AG04449 (cell line): Measurements from ENCODE around the gene GLS.

Experiments
- CTCF ChIA-PET: fragments of 350-600 bp; formaldehyde crosslinking; extraction: SDS; loops from one replicate; lab custom pipeline; 2021; ENCODE audit warnings: antibody characterized with exemption; lab: Yijun Ruan, JAX
- POLR2A ChIA-PET: fragments of 400-600, 350-600 bp; formaldehyde crosslinking; extraction: SDS; loops from one replicate; lab custom pipeline; 2020; ENCODE audit warnings: antibody characterized with exemption, inconsistent platforms; lab: Yijun Ruan, JAX
- DNase-seq: peaks from one replicate; pipeline ENCODE4 v3.0.0-alpha.2; 2010; ENCODE audit warnings: low read depth, low spot score
- H3K4me3 ChIP-seq: 2 replicates; pipeline ENCODE4 v1.5.1; 2011; ENCODE audit warnings: low read depth, mild to moderate bottlenecking, control low read depth, low read length
- TF ChIP-seq, protein P1 (sequence below): IDR thresholded peaks from one replicate; pipeline ENCODE4 v1.5.1; 2011; ENCODE audit warnings: mild to moderate bottlenecking, moderate library complexity, low read length, control low read depth, inconsistent platforms; ENCODE audit not compliant: insufficient read depth; ENCODE audit errors: missing control alignments

The GLS gene

DNA sequence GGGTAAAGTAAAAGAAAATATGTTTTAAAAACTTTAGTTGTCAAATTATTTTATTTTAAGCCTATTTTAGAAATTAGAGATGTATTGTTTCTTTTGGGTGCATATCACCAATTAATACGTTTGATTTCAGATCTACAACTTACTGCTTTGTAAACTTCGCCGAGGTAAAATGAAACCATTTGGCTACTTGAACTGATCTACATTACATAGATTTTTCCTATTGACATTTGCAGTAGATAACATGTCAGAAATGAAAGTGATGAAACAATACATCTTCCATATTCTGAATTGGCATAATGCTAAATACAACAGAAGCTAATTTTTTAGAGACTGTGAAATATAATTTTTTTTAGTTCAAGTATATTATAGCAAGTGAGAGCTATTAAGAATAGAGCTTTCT, 39.5 kb downstream of the GLS start:
- CTCF ChIA-PET: interaction anchor here (0.6 to 1.0 kb wide), 2 partner anchors 70 to 133 kb away, joined by 3 read pairs; no protein-coding TSS in a partner anchor
- H3K4me3 ChIP-seq: no peak overlapping the region
- POLR2A ChIA-PET: no interaction called here
- no peak for DNase-seq
- TF ChIP-seq, protein P1, sequence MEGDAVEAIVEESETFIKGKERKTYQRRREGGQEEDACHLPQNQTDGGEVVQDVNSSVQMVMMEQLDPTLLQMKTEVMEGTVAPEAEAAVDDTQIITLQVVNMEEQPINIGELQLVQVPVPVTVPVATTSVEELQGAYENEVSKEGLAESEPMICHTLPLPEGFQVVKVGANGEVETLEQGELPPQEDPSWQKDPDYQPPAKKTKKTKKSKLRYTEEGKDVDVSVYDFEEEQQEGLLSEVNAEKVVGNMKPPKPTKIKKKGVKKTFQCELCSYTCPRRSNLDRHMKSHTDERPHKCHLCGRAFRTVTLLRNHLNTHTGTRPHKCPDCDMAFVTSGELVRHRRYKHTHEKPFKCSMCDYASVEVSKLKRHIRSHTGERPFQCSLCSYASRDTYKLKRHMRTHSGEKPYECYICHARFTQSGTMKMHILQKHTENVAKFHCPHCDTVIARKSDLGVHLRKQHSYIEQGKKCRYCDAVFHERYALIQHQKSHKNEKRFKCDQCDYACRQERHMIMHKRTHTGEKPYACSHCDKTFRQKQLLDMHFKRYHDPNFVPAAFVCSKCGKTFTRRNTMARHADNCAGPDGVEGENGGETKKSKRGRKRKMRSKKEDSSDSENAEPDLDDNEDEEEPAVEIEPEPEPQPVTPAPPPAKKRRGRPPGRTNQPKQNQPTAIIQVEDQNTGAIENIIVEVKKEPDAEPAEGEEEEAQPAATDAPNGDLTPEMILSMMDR: no peak

DNA sequence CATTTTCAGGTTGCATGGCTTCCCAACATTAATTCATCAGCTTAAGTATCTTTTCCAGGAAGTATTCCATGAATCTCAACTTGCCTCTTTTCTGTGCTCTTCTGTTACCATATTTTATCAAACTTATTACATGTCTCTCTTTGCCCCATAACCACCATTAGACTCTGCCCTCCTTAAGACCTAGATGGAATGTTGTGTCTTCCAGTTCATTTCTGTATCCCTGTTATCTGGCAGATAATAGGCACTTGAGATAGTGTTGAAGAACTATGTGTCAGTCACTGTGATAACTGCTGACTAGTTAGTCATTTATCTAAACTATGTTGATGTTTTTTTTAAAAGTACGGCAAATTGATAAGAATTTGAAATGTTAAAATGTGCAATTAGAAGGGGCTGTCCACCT, 41.8 kb downstream of the GLS start:
- POLR2A ChIA-PET: interaction anchor here (0.5 kb wide), 1 partner anchor 19 kb away, joined by 3 read pairs; no protein-coding TSS in a partner anchor
- H3K4me3 ChIP-seq: no peak overlapping the region
- no peak for DNase-seq
- TF ChIP-seq, protein P1: no peak
- CTCF ChIA-PET: no interaction called here

DNA sequence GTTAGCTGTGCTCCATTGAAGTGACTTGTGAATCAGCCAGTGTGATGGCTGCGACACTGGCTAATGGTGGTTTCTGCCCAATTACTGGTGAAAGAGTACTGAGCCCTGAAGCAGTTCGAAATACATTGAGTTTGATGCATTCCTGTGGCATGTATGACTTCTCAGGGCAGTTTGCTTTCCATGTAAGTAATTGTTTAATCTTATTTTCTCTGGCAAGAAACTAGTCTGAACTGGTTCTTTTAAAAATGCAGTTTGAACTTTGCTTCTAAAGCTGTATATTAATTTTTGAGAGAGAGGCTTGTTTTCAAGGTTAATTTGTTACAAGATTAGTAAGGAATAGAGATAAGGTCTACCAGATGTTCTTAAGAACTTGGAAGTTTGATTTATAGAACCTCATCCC, 46.7 kb downstream of the GLS start:
- TF ChIP-seq, protein P1: no peak
- no peak overlapping the region for H3K4me3 ChIP-seq
- POLR2A ChIA-PET: no interaction called here
- no peak for DNase-seq
- CTCF ChIA-PET: interaction anchor here (0.8 to 0.9 kb wide), 2 partner anchors 16 to 77 kb away, joined by 3 to 4 read pairs; no protein-coding TSS in a partner anchor

DNA sequence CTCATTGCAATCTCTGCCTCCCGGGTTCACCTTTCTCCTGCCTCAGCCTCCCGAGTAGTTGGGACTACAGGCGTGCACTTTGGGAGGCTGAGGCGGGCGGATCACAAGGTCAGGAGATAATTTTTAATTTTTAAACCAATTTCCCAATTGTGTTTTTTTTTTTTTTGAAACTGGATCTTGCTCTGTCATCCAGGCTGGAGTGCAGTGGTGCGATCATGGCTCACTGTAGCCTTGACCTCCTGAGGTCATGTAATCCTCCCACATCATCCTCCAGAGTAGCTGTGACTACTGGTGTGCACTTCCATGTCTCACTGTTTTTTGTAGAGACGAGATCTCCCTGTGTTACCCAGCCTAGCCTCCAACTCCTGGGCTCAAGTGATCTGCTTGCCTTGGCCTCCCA, 49.3 kb downstream of the GLS start:
- TF ChIP-seq, protein P1: no peak
- ChIA-PET POLR2A (no interaction called here), CTCF (interaction anchor here (1.0 kb wide), 1 partner anchor 80 kb away, joined by 3 read pairs; no protein-coding TSS in a partner anchor)
- no peak overlapping the region for H3K4me3 ChIP-seq
- no peak for DNase-seq

DNA sequence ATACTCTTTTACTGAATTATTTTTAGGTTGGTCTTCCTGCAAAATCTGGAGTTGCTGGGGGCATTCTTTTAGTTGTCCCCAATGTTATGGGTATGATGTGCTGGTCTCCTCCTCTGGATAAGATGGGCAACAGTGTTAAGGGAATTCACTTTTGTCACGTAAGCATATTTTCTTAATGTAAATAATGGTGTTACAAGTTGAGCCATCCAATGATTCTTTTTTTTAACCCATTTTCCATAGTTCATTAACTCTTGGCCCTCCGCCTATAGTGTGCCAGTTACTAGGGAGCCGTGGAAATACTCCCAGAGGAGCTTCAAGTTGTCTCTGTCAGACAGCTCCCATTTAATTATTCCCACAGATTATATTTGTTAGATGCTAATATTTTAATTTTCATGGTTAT, 49.8 kb downstream of the GLS start:
- no peak for DNase-seq
- POLR2A ChIA-PET: no interaction called here
- TF ChIP-seq, protein P1: no peak
- no peak overlapping the region for H3K4me3 ChIP-seq
- CTCF ChIA-PET: interaction anchor here (0.8 to 1.0 kb wide), 2 partner anchors 44 to 80 kb away, joined by 3 read pairs; no protein-coding TSS in a partner anchor

DNA sequence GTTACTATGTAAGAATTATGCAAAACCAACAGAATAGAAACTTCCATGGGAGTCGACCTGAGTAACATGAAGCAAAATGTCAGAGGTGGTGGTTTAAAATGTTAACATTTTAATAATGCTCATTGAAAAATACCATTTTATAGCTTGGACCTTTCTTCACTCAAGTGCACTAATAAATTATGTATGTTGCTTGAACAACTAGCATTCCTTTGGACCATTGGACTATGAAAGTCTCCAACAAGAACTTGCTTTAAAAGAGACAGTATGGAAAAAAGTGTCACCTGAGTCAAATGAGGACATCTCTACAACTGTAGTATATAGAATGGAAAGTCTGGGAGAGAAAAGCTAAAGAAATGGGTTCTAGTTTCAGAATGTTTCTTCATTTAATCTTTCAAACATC, 51.9 kb downstream of the GLS start:
- DNase-seq: no peak
- CTCF ChIA-PET: interaction anchor here (1.0 to 1.1 kb wide), 2 partner anchors 82 to 151 kb away, joined by 3 read pairs; no protein-coding TSS in a partner anchor
- POLR2A ChIA-PET: no interaction called here
- TF ChIP-seq, protein P1: no peak
- H3K4me3 ChIP-seq: no peak overlapping the region
